Osteoblast (primary cell): ENCODE measurements around the gene NAB2. TPM values are rescaled to one million over a fixed set of nuclear protein-coding genes. Genes with fewer than 3 reads are reported as not detected.

Experiments used
- DNase-seq: peaks from one replicate; pipeline ENCODE4 v3.0.0; 2011; ENCODE audit warnings: low spot score, mixed read lengths; ENCODE audit not compliant: insufficient read length; ENCODE audit errors: missing footprints
- H2AFZ ChIP-seq: 2 replicates; pipeline ENCODE4 v1.6.0; 2011; ENCODE audit warnings: mild to moderate bottlenecking, low read length
- H3K27ac ChIP-seq: 2 replicates; pipeline ENCODE4 v1.5.1; 2011; ENCODE audit warnings: mild to moderate bottlenecking, low read depth, low read length, moderate library complexity
- H3K27me3 ChIP-seq: 2 replicates; pipeline ENCODE4 v1.6.0; 2012; ENCODE audit warnings: mild to moderate bottlenecking, control low read depth, inconsistent platforms, low read length, moderate library complexity; ENCODE audit not compliant: insufficient read depth
- H3K36me3 ChIP-seq: 2 replicates; pipeline ENCODE4 v1.5.1; 2011; ENCODE audit warnings: mild to moderate bottlenecking, low read length, control low read depth, moderate library complexity; ENCODE audit not compliant: insufficient read depth
- H3K4me1 ChIP-seq: 2 replicates; pipeline ENCODE4 v1.5.1; 2011; ENCODE audit warnings: mild to moderate bottlenecking, low read length, control low read depth, moderate library complexity; ENCODE audit not compliant: insufficient read depth
- H3K4me2 ChIP-seq: 2 replicates; pipeline ENCODE4 v1.6.0; 2011; ENCODE audit warnings: mild to moderate bottlenecking, low read length; ENCODE audit not compliant: insufficient read depth
- H3K4me3 ChIP-seq: fragments of 200-600 bp; sonication (generic); 3 replicates; pipeline ENCODE4 v1.5.1; 2012; ENCODE audit warnings: mild to moderate bottlenecking, low read length, inconsistent platforms; ENCODE audit not compliant: insufficient read depth
- H3K79me2 ChIP-seq: 2 replicates; pipeline ENCODE4 v1.6.0; 2012; ENCODE audit warnings: mild to moderate bottlenecking, low read length, control low read depth, inconsistent platforms; ENCODE audit not compliant: insufficient read depth
- H3K9me3 ChIP-seq: 2 replicates; pipeline ENCODE4 v1.5.1; 2011; ENCODE audit warnings: low read depth, low read length, control low read depth
- H4K20me1 ChIP-seq: 2 replicates; pipeline ENCODE4 v1.6.0; 2012; ENCODE audit warnings: mild to moderate bottlenecking, low read length, control low read depth; ENCODE audit not compliant: insufficient read depth
- total RNA-seq: library from RNA; depleted of rRNA; stranded (reverse); fragments of >200 nt; gene quantifications from 2 replicates; pipeline ENCODE4 v1.2.3, GENCODE V29; 2012
- TF ChIP-seq, protein P1 (sequence below): IDR thresholded peaks from 2 replicates; pipeline ENCODE4 v1.5.1; 2011; ENCODE audit warnings: mild to moderate bottlenecking, low read depth, low read length, moderate library complexity; ENCODE audit errors: extremely low read depth

NAB2 gene
- total RNA-seq, 1 donor: 70.9 TPM

DNA sequence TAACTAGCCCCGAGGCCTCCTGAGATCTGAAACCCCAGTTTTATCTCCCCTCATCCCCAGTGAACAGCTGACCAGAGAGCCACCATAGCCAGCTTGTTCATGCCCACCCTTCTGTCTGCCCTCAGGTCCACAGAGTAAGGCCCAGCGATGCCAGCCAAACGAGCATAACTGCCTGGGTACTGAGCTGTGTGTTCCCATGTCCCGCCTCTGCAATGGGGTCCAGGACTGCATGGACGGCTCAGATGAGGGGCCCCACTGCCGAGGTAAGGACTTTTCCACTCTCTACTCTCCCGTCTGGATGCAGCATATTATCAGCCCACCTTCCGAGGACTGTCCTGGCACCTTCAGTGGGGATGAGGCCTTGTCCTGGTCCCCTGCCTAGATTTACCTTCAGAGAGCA lies 52.3 kb downstream of the NAB2 start:
- Histone ChIP-seq H3K4me1 (peaks cover 67% of the 10 kb centered on the region), H3K27me3 (no peaks in the 10 kb centered on the region), H3K27ac (peak overlapping the region; percentile 7), H3K9me3 (no peaks in the 10 kb centered on the region), H3K4me2 (no peak overlapping the region), H3K4me3 (no peak overlapping the region), H4K20me1 (peaks cover 72% of the 10 kb centered on the region), H3K79me2 (peaks cover 95% of the 10 kb centered on the region), H3K36me3 (peaks cover 79% of the 10 kb centered on the region), H2AFZ (no peak overlapping the region)
- TF ChIP-seq, protein P1, sequence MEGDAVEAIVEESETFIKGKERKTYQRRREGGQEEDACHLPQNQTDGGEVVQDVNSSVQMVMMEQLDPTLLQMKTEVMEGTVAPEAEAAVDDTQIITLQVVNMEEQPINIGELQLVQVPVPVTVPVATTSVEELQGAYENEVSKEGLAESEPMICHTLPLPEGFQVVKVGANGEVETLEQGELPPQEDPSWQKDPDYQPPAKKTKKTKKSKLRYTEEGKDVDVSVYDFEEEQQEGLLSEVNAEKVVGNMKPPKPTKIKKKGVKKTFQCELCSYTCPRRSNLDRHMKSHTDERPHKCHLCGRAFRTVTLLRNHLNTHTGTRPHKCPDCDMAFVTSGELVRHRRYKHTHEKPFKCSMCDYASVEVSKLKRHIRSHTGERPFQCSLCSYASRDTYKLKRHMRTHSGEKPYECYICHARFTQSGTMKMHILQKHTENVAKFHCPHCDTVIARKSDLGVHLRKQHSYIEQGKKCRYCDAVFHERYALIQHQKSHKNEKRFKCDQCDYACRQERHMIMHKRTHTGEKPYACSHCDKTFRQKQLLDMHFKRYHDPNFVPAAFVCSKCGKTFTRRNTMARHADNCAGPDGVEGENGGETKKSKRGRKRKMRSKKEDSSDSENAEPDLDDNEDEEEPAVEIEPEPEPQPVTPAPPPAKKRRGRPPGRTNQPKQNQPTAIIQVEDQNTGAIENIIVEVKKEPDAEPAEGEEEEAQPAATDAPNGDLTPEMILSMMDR: no peak
- DNase-seq: no peak

DNA sequence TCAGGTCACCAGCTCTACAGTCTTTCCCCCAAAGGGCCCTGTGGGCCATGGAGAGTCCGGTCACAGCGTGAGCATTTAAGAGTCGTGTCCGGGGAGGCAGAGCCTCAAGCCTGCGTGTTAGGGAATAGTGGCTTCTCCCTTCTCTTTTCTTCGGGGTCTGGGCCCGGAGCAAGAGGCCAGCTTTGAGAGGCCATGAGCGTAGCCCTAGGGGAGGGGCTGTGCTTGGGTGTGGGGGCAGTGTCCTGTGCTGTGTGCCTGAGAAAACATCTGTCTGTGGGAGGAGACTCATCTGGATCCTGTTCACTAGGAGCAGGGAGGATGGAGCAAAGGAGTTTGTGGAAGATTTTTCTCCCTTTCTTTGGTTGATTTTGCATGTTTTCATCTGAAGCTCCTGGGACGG lies 53.2 kb downstream of the NAB2 start:
- Histone ChIP-seq H3K27me3 (no peaks in the 10 kb centered on the region), H3K4me3 (no peak overlapping the region), H4K20me1 (peaks cover 76% of the 10 kb centered on the region), H3K9me3 (no peaks in the 10 kb centered on the region), H2AFZ (no peak overlapping the region), H3K4me2 (no peak overlapping the region), H3K36me3 (peaks cover 87% of the 10 kb centered on the region), H3K27ac (peak overlapping the region; percentile 7), H3K79me2 (peaks cover 96% of the 10 kb centered on the region), H3K4me1 (peaks cover 69% of the 10 kb centered on the region)
- TF ChIP-seq, protein P1: no peak
- DNase-seq: no peak

DNA sequence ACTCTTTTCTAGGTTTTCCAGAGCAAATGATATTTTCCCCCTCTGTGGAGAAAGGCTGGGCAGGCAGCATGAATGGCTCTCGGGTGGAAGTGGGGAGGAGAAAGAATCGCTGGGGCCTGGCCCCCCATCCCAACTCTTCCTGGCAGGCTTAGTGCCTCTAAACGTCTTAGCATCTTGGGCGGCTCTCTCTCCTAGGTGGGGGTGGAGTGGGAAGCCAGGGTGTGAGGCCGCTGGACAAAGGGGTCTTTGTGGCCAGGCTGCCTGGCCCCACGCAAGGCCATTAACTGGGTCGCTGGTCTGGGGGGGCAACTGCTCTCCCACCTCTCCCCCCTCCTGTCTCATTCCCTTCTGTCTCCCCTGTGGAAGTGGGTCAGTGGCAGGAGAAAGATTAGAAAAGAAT lies 53.8 kb downstream of the NAB2 start:
- Histone ChIP-seq H2AFZ (no peak overlapping the region), H3K79me2 (peaks cover 96% of the 10 kb centered on the region), H3K4me3 (no peak overlapping the region), H3K36me3 (peaks cover 91% of the 10 kb centered on the region), H3K4me2 (no peak overlapping the region), H3K4me1 (peaks cover 71% of the 10 kb centered on the region), H3K27ac (peak overlapping the region; percentile 24), H4K20me1 (peaks cover 79% of the 10 kb centered on the region), H3K27me3 (no peaks in the 10 kb centered on the region), H3K9me3 (no peaks in the 10 kb centered on the region)
- TF ChIP-seq, protein P1: no peak
- DNase-seq: no peak

DNA sequence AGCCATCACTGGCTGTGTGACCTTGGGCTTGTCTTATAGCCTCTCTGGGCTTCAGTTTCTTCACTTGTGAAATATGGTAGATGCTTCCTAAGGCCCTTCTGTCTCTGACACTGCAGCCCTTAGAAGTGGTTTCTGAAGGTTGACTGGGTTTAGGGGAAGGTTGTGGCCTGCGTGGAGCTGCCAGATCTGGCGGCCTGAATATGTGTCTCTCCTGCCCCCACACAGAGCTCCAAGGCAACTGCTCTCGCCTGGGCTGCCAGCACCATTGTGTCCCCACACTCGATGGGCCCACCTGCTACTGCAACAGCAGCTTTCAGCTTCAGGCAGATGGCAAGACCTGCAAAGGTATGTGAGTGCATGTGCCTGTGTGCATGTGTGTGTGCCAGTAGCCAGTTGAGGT lies 54.5 kb downstream of the NAB2 start:
- DNase-seq: no peak
- no peaks in the 10 kb centered on the region for H3K27me3 ChIP-seq
- H3K4me1 ChIP-seq: peaks cover 71% of the 10 kb centered on the region
- H3K79me2 ChIP-seq: peaks cover 96% of the 10 kb centered on the region
- peaks cover 96% of the 10 kb centered on the region for H3K36me3 ChIP-seq
- H3K27ac ChIP-seq: peak overlapping the region; percentile 24
- H3K4me3 ChIP-seq: no peak overlapping the region
- H3K4me2 ChIP-seq: no peak overlapping the region
- no peaks in the 10 kb centered on the region for H3K9me3 ChIP-seq
- no peak overlapping the region for H2AFZ ChIP-seq
- H4K20me1 ChIP-seq: peaks cover 82% of the 10 kb centered on the region
- TF ChIP-seq, protein P1: no peak

Other genes starting within 250 kb of the NAB2 start
- not detected in 2 replicates for gene SDR9C7, start 154.7 kb upstream of the NAB2 start, total RNA-seq
- under 0.01 TPM in 2 replicates for gene RDH16, start 131.5 kb upstream of the NAB2 start, total RNA-seq
- gene ZBTB39, start 82.6 kb upstream of the NAB2 start, total RNA-seq: 4.4 and 4.7 TPM in 2 replicates
- not detected in 2 replicates for gene TAC3, start 72.6 kb upstream of the NAB2 start, total RNA-seq
- gene MYO1A, start 39.0 kb upstream of the NAB2 start, total RNA-seq: under 0.01 TPM in 1 of 2 replicates, not detected in the other
- gene NEMP1, start 10.3 kb upstream of the NAB2 start, total RNA-seq: 6.5 and 7.7 TPM in 2 replicates
- gene STAT6, start 22.2 kb downstream of the NAB2 start, total RNA-seq: 149 and 167 TPM in 2 replicates
- 744 and 789 TPM in 2 replicates for gene LRP1, start 39.4 kb downstream of the NAB2 start, total RNA-seq
- gene LRP1-AS, start 58.5 kb downstream of the NAB2 start, total RNA-seq: not detected in 2 replicates
- 0.88 and 1.1 TPM in 2 replicates for gene NXPH4, start 127.7 kb downstream of the NAB2 start, total RNA-seq
- 384 and 408 TPM in 2 replicates for gene SHMT2, start 140.6 kb downstream of the NAB2 start, total RNA-seq
- 0.36 and 0.59 TPM in 2 replicates for gene STAC3, start 162.1 kb downstream of the NAB2 start, total RNA-seq